Stimulated activated CD4-positive, alpha-beta T cell treated with anti-CD3 and anti-CD28 coated beads, Interleukin-2, amount 100 ng/mL, for 4 hours (primary cell): Measurements from ENCODE around the gene KLRK1.
"Not testable (repeated sequence)": the region's sequence is repeated elsewhere in the genome, so short reads cannot be mapped to it uniquely, and the experiment has no call there.

Experiments
- DNase-seq: peaks from one replicate; pipeline ENCODE4 v3.0.0-alpha.2; 2020; ENCODE audit warnings: low read depth

KLRK1 gene

GRCh38 chr12:10362828-10363657 lies 26.8 kb downstream of the KLRK1 start:
- no peak for DNase-seq

DNA sequence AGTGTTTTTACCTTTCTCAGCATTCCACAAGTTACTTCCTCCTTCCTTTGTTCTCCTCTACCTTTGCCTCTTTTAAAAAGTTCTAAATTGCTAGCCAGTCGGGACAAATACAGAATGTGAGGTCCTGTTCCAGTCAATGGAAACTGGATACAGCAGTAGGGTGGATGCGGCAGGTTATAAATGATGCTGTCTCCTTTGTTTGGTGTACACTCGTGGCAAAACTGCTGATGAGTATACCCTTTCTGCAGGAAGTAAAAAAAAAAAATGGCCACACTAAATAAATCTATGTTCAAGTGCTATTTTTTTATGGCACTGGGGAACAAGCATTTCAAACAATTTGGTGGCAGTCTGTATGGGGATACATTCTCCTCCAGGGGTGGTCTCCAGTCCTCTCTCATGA lies 27.5 kb downstream of the KLRK1 start:
- DNase-seq: no peak

GRCh38 chr12:10361622-10362021 lies 28.2 kb downstream of the KLRK1 start:
- DNase-seq: no peak

GRCh38 chr12:10361084-10361483 lies 28.8 kb downstream of the KLRK1 start:
- no peak for DNase-seq

GRCh38 chr12:10358969-10359368 lies 30.9 kb downstream of the KLRK1 start:
- no peak for DNase-seq

DNA sequence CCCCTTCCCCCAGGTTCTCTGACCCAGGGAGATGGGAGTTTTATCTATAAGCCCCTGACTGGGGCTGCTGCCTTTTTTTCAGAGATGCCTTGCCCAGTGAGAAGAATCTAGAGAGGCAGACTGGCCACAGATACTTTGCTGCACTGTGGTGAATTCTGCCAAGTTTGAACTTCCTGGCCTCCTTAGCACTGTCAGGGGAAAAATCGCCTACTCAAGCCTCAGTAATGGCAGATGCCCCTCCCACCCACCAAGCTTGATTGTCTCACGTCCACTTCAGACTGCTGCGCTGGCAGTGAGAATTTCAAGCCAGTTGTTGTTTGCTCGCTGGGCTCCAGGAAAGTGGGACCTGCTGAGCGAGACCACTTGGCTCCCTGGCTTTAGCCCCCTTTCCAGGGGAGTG lies 31.7 kb downstream of the KLRK1 start:
- no peak for DNase-seq

DNA sequence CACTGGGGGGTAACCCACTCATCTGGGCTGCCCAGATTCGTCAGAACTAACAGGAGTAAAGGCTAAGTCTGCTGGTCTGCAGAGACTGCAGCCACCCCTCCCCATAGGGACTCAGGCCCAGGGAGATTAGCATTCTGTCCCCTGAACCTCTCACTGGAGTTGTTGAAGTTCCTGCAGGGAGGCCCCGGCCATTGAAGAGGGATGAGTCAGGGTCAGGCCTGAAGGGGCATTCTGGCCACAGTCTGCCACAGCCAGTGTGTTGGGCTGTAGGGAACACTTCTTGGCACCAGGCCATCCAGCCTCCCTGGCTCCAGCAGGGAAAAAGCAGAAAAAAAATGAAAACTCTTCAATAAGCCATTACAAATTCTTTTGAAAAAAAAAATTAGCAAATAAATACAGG lies 35.3 kb downstream of the KLRK1 start:
- DNase-seq: no peak

DNA sequence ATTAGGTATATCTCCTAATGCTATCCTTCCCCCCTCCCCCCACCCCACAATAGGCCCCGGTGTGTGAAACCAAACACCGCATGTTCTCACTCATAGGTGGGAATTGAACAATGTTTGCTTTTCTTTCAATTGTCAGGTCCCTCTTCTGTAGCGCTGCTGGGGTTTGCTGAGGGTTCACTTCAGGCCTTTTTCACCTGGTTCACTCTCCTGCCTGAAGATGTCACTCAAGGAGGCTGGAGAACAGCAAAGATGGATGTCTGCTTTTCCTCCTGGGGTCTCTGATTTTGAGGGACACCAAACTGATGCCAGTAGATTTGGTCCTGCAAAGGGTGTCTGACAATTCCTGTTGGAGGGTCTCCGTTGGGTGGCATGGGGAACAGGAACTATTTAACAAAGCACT lies 35.8 kb downstream of the KLRK1 start:
- no peak for DNase-seq

DNA sequence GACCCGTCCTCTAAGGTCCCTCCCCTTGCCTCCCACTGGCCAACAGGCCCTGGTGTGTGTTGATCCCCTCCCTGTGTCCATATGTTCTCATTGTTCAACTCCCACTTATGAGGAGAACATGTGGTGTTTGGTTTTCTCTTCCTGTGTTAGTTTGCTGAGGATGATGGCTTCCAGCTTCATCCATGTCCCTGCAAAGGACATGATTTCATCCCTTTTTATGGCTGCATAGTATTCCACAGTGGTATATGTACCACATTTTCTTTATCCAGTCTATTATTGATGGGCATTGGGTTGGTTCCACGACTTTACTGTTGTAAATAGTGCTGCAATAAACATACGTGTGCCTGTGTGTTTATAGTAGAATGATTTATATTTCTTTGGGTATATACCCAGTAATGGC lies 38.4 kb downstream of the KLRK1 start:
- not testable (repeated sequence) for DNase-seq

- DNase-seq: no peak
Observed at GRCh38 chr12:10341892-10342509, 47.8 kb downstream of the KLRK1 start.

DNA sequence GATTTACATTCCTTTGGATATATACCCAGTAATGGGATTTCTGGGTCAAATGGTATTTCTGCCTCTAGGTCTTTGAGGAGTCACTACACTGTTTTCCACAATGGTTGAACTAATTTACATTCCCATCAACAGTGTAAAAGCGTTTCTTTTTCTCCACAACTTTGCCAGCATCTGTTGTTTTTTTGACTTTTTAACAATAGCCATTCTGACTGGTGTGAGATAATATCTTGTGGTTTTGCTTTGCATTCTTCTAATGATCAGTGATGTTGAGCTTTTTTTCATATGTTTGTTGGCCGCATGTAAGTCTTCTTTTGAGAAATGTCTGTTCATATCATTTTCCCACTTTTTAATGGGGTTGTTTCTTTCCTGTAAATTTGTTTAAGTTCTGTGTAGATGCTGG lies 48.9 kb downstream of the KLRK1 start:
- DNase-seq: not testable (repeated sequence)

DNA sequence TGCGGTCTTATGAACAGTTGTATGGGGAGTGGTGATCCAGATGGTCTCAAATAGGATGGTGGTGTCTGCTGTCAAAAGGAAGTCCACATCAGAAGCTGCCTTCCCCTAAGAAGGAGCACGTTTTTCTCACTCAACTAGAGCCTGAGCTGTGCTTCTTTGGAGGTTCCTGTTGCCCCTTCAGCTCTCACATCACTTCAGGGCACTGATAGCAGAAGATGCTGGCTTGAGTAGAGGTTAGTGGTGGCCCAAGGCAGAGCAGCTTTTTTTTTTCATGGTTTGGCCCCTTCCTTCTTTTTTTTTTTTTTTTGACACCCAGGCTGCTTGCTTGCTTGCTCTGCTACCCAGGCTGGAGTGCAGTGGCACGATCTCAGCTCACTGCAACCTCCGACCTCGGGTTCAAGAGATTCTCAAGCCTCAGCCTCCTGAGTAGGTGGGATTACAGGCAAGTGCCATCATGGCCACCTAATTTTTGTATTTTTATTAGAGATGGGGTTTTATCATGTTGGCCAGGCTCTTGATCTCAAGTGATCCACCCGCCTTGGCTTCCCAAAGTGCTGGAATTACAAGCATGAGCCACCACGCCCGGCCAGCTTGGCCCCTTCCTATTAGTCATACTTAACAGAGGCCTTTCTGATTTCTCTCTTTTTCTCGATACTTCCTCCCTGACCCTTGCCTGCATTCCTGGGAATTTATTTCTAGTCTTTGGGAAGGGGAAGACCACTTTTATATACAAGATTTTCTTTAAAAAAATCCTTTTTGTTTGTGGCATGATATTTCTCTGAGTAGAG lies 50.6 kb downstream of the KLRK1 start:
- DNase-seq: no peak

DNA sequence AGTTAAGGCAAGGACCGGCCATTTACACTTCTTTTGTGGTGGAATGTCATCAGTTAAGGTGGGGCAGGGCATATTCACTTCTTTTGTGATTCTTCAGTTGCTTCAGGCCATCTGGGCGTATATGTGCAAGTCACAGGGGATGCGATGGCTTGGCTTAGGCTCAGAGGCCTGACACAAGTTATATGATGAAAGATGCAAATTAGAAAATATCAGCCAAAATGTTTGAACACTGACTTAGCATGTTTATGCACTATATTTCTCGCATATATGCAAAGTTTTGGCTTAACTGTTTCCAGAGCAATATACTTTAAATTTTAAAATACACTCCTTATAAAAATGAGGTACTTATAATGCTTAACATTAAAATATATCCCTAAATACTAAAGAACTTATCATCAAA lies 51.4 kb downstream of the KLRK1 start:
- not testable (repeated sequence) for DNase-seq

DNA sequence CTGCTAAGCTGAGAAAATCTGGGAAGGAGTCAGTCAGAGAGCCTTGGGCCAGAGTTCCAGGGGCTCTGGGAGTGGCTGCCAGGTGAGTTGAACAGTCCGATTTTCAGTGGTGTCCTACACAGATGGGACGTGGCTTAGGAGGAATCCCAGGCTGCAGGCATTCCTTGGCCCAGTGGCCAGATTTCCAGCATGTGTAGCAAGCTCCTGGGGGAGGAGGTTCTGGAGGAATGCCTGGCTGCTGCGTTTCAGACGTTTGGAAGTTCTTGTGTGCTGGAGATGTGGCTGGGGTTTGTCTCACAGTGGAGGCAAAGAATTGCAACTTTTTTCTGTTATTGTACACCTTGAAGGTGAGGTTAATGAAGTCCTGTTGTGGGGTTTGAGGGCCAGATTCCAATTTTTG lies 53.6 kb downstream of the KLRK1 start:
- not testable (repeated sequence) for DNase-seq

DNA sequence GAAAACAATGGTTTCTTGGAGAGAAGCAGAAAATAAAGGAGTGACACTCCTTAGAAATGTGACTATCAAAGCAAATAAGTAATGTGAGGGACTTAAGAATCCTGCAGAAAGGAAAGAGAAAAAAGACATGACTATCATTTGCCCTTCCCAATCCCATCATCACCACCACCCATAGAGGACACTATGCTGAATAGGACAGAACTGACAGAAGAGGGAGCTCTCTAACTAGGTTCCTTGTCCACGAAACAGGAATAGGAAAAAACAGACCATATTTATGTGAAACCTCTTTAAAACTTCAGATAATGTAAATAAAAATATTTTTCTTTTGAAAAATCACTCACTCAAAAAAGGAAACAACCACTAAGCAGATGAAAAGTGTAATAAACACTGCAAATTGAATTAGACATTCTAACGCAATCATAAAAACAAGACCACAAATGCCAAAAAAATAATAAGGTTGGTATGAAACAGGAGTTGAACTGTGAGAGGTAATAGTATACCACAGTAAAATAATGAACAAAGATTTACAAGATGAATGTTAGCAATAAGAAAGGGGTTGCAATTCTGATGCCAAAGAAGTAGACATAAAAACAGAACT lies 58.1 kb downstream of the KLRK1 start:
- no peak for DNase-seq

GRCh38 chr12:10328691-10329090 lies 61.1 kb downstream of the KLRK1 start:
- DNase-seq: not testable (repeated sequence)
